ENCODE data around the gene EZH1.

The EZH1 gene

DNA sequence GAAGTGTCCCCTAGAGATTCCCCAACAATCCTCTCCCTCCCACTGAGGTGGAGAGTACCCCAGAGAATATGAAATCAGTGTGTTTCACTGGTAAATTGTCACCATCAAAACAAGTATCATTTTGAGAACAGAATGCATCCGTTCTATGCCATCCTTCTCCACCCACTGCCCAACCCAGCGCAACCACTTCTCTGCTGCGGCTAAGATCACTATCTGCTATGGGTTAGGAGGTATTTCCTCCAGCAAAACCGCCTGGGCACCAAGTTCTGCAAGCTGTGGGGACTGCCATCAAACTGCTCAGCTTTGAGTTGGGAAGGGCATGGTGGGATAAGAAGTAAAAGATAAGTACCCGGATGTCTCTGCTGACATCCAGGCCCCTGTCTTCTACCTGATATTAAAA, 38.1 kb downstream of the EZH1 start:
- peak; percentile 85 for DNase-seq

- DNase-seq = no peak
Measured at GRCh38 chr17:42704837-42705494, 39.9 kb downstream of the EZH1 start.

- DNase-seq = no peak
Measured at GRCh38 chr17:42704490-42704836, 40.4 kb downstream of the EZH1 start.

GRCh38 chr17:42702446-42702845, 42.4 kb downstream of the EZH1 start:
- DNase-seq = no peak

DNA sequence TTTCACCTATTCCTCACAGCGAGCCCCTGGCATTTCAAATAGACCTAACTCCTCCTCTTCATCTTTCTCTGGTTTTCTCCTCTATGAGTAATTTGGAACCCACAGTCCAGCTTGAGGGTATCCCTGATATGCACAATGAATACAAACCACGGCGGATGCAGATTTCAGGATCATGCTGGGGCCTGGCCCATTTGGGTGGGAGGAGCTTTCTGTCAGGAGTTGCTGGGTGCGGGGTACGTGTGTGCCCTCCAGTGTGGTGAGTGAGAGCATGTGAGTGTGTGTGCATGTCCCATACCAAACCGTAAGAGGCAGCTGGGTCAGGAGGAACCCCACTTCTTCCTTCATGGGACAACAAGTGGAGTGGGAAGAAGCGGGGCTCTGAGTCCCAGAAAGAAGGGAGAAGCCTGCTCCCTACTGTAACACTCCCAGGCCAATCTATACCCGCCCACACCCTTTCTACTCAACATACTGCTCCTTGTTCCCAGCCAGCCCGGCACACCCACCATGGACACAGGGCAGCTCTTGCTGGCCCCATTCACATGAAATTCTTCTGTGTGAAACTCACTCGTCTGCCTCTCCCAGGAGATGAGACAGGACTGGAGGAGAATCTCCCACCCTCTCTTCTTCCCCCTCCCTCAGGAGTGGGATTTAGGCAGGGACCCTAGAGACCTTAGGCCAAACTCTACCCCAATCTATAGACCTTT, 44.1 kb downstream of the EZH1 start:
- no peak for DNase-seq

DNA sequence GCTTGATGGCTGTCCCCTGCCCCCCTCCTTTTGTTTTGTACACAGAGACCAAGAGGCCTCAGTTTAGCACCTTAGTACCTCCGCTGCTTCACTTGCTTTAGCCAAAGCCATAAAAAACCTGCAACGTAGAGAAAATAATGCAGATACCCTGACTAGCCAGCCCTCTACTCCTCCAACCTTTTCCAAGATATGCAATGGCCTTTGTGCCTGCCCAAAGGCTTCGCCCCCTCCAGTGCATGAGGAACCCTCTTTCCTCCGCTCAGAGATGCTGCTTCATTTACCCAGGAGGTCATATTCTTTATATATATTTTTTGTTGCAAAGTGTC, 45.5 kb downstream of the EZH1 start:
- no peak for DNase-seq

DNA sequence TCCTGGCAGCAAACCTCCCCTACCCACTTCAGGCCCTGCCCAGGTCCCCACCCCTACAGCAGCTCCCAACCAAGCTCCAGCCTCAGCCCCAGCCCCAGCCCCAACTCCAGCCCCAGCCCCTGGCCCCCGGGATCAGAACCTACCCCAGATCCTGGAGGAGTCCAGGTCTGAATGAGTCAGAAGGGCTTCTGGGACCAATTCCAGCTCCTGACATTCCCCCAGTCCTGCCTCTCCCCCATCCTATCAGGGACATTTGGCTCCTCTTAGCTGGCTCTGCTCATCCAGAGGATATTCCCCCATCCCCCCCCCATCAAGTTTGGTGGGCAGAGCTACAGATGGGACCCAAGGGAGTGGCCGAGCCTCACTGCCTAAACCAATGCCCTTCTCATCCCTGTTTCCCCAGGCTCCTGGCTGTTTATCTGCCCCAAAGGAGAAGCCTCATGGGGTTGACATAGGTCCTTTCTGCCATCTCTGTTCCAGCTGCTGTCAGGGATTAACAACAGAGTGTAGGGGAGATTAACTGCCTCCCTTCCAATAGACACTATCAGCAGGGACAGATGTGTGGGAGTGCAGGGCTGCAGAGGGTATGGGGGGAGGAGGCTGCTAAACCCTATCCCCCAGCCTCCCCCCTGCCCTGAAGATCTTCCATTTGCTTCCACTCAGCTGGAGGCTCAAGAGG, 46.0 kb downstream of the EZH1 start:
- DNase-seq = peak; percentile 88

- no peak for DNase-seq
Measured at GRCh38 chr17:42697108-42697811, 47.6 kb downstream of the EZH1 start.

DNA sequence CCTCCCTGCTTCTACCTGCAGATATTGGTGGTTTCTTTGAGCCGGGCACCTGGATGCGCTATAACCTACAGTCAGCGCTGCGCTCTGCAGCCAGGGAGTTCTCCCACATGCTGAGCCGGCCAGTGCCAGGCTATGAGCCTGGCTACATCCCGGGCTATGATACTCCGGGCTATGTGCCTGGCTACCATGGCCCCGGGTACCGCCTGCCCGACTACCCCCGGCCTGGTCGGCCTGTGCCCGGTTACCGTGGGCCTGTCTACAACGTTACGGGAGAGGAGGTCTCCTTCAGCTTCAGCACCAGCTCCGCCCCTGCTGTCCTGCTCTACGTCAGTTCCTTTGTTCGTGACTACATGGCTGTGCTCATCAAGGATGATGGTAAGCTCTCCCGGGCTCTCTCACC, 49.3 kb downstream of the EZH1 start:
- no peak for DNase-seq

- no peak for DNase-seq
Measured at GRCh38 chr17:42694524-42694923, 50.3 kb downstream of the EZH1 start.

GRCh38 chr17:42692489-42692888, 52.4 kb downstream of the EZH1 start:
- DNase-seq = no peak

DNA sequence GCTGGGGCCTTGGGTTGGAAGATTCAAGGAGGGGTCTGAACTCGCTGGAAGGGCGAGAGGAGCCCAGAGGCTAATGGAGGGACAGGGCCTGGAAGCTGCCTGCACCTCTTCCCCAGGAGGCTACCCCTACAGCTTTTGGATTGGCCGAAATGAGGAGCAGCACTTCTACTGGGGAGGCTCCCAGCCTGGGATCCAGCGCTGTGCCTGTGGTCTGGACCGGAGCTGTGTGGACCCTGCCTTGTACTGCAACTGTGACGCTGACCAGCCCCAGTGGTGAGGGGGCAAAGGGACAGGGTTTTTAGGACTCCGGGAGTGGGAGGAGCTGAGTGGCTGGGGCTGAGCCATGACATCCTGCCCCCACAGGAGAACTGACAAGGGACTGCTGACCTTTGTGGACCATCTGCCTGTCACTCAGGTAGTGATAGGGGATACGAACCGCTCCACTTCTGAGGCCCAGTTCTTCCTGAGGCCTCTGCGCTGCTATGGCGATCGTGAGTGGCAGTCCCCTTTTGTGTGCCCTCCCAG, 53.8 kb downstream of the EZH1 start:
- no peak for DNase-seq

DNA sequence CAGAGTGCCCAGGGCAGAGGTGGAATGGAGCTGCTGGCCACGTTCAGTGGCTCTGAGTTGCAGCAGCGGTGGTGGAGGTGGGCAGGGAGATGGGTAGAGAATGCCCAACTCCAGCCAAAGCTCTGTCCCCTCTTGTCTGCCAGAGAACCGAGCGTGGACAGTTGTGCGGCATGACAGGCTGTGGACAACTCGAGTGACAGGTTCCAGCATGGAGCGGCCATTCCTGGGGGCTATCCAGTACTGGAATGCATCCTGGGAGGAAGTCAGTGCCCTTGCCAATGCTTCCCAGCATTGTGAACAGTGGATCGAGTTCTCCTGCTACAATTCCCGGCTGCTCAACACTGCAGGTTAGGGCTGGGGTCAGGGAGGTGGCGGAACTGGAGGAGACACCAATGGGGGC, 54.2 kb downstream of the EZH1 start:
- DNase-seq = no peak

- DNase-seq = no peak
Measured at GRCh38 chr17:42687707-42688320, 57.0 kb downstream of the EZH1 start.

DNA sequence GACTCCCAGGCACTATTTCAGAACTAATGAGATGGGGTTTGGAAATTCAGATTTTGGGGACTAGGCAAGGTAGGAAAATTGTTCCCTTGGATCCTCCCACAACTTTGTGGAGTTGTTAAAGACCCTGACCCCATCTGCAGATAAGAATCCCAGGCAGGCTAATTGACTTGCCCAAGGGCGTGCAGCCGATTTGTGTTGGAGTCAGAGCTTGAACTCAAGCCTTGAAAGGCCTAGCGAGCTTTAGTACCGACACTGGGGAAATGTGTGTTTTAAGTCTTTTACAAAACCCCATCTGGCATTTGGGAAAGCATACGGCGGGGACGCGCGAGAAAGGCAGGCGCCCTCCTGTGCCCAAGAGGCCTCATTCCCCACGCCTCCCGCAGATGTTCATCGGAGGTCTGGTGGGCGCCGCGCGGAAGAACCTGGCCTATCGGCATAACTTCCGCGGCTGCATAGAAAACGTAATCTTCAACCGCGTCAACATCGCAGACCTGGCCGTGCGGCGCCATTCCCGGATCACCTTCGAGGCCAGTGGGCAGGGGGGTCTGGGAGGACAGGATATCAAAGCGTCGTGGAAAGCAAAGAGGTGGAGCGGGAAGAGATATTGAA, 58.2 kb downstream of the EZH1 start:
- DNase-seq = no peak

DNA sequence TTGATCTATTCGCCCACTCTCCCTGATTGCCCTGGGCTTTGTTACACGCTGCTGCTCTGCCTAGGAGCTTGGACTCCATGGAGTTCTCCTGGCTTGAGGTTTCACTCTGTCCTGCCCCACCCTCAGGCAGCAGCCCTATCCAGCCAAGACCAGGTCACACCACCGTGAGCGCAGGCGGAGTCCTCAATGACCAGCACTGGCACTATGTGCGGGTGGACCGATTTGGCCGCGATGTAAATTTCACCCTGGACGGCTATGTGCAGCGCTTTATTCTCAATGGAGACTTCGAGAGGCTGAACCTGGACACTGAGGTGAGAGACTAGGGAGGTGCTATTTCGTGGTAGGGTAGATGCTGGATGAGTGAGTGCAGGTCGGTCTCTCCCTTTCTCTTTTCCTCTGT, 59.0 kb downstream of the EZH1 start:
- DNase-seq = no peak

DNA sequence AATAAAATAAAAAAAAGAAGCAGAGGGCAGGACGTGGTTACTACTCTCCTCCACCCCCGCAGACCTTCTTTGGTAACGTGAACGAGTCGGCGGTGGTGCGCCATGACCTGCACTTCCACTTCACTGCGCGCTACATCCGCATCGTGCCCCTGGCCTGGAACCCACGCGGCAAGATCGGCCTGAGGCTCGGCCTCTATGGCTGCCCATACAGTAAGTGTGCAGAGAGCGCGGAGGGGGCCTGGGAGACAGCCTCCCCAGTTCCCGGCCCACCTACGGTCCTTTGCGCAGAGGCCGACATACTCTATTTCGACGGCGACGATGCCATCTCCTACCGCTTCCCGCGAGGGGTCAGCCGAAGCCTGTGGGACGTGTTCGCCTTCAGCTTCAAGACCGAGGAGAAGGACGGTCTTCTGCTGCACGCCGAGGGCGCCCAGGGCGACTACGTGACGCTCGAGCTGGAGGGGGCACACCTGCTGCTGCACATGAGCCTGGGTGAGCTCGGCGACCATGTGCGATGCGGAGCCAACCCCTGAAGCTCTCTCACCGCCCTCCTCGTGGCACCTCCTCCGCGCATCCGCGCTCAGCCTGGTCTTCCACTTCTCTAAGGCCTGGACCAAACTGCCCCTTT, 59.8 kb downstream of the EZH1 start:
- no peak for DNase-seq

GRCh38 chr17:42683407-42684034, 61.3 kb downstream of the EZH1 start:
- DNase-seq = no peak

GRCh38 chr17:42682722-42683403, 62.0 kb downstream of the EZH1 start:
- peak; percentile 49 for DNase-seq

GRCh38 chr17:42681976-42682721, 62.7 kb downstream of the EZH1 start, which contains the start of gene CNTNAP1:
CNTNAP1 (plus strand) TSS chr17:42682531; CDS start chr17:42682830, 299 bp downstream.
- no peak for DNase-seq

Data from hematopoietic multipotent progenitor cell treated with erythropoietin and hydrocortisone succinate and interleukin-3 and kit ligand, for 6 days (in vitro differentiated cells).